ENCODE results near the gene TH.

TH gene

GRCh38 chr11:2143799-2144543 is 27.6 kb downstream of the TH start:
- H3K4me3 ChIP-seq (ENCODE audit: low read depth, low read length) = no peak overlapping the region

GRCh38 chr11:2143477-2143798 is 28.2 kb downstream of the TH start:
- no peak overlapping the region for H3K4me3 ChIP-seq (ENCODE audit: low read depth, low read length)

GRCh38 chr11:2142762-2143202 is 28.8 kb downstream of the TH start:
- H3K4me3 ChIP-seq (ENCODE audit: low read depth, low read length) = no peak overlapping the region

- no peak overlapping the region for H3K4me3 ChIP-seq (ENCODE audit: low read depth, low read length)
Measured at GRCh38 chr11:2142300-2142759, 29.3 kb downstream of the TH start.

- H3K4me3 ChIP-seq (ENCODE audit: low read depth, low read length) = no peak overlapping the region
Measured at GRCh38 chr11:2140411-2141400, 30.9 kb downstream of the TH start.

- no peak overlapping the region for H3K4me3 ChIP-seq (ENCODE audit: low read depth, low read length)
Measured at GRCh38 chr11:2139621-2140337, 31.8 kb downstream of the TH start.

- no peak within 1 kb of the TSS for H3K4me3 ChIP-seq (ENCODE audit: low read depth, low read length)
Measured at GRCh38 chr11:2139123-2139521, 32.5 kb downstream of the TH start, which contains the start of gene IGF2. IGF2 (minus strand) TSS chr11:2139389; CDS start chr11:2135523, 3,866 bp downstream.

- H3K4me3 ChIP-seq (ENCODE audit: low read depth, low read length) = no peak overlapping the region
Measured at GRCh38 chr11:2138431-2139122, 33.0 kb downstream of the TH start.

GRCh38 chr11:2138068-2138430 is 33.6 kb downstream of the TH start:
- H3K4me3 ChIP-seq (ENCODE audit: low read depth, low read length) = peak overlapping the region; percentile 17

GRCh38 chr11:2137202-2138067 is 34.2 kb downstream of the TH start:
- H3K4me3 ChIP-seq (ENCODE audit: low read depth, low read length) = peak overlapping the region; percentile 17

GRCh38 chr11:2136952-2137201 is 34.7 kb downstream of the TH start:
- H3K4me3 ChIP-seq (ENCODE audit: low read depth, low read length) = peak overlapping the region; percentile 1

GRCh38 chr11:2136209-2136951 is 35.2 kb downstream of the TH start:
- no peak overlapping the region for H3K4me3 ChIP-seq (ENCODE audit: low read depth, low read length)

GRCh38 chr11:2135648-2136201 is 35.9 kb downstream of the TH start:
- no peak overlapping the region for H3K4me3 ChIP-seq (ENCODE audit: low read depth, low read length)

GRCh38 chr11:2135018-2135569 is 36.5 kb downstream of the TH start:
- H3K4me3 ChIP-seq (ENCODE audit: low read depth, low read length) = no peak overlapping the region

GRCh38 chr11:2134022-2135010 is 37.3 kb downstream of the TH start:
- no peak overlapping the region for H3K4me3 ChIP-seq (ENCODE audit: low read depth, low read length)

- H3K4me3 ChIP-seq (ENCODE audit: low read depth, low read length) = no peak overlapping the region
Measured at GRCh38 chr11:2133241-2134021, 38.2 kb downstream of the TH start.

- no peak overlapping the region for H3K4me3 ChIP-seq (ENCODE audit: low read depth, low read length)
Measured at GRCh38 chr11:2132874-2133240, 38.8 kb downstream of the TH start.
